ENCODE data around the gene CCDC85B. TPM values are rescaled to one million over a fixed set of nuclear protein-coding genes. Genes with fewer than 3 reads are reported as not detected.

The CCDC85B gene
- polyA plus RNA-seq, 1 donor from 2014 or later: 28.5 TPM

GRCh38 chr11:65854161-65854592, 36.3 kb upstream of the CCDC85B start:
- Histone ChIP-seq H3K79me2 (replicated peaks; ENCODE audit: insufficient read depth, low read length) (peaks cover 38% of the 10 kb centered on the region), H3F3A (ENCODE audit: insufficient read depth, low read length, poor library complexity, severe bottlenecking) (peaks cover 5% of the 10 kb centered on the region), H2AFZ (ENCODE audit: low read depth, low read length) (no peak overlapping the region), H3K9me2 (ENCODE audit: insufficient read depth, low read length) (no peaks in the 10 kb centered on the region), H3K9me3 (ENCODE audit: low read length) (no peaks in the 10 kb centered on the region), H3K4me3 (ENCODE audit: low read length) (no peak overlapping the region), H3K4me2 (ENCODE audit: low read length) (no peak overlapping the region), H3K27me3 (ENCODE audit: insufficient read depth, low read depth, low read length) (no peaks in the 10 kb centered on the region), H3K36me3 (ENCODE audit: insufficient read depth, low read length) (peaks cover 5% of the 10 kb centered on the region), H3K9ac (ENCODE audit: low read length) (no peak overlapping the region), H3K27ac (ENCODE audit: low read length) (no peak overlapping the region), H4K20me1 (ENCODE audit: insufficient read depth) (peaks cover 48% of the 10 kb centered on the region)
- TF ChIP-seq CTCF (IDR thresholded peaks at IDR 0.05; ENCODE audit: poor library complexity, severe bottlenecking) (no peak), POLR2AphosphoS5 (IDR thresholded peaks at IDR 0.05) (peak; percentile 12)

DNA sequence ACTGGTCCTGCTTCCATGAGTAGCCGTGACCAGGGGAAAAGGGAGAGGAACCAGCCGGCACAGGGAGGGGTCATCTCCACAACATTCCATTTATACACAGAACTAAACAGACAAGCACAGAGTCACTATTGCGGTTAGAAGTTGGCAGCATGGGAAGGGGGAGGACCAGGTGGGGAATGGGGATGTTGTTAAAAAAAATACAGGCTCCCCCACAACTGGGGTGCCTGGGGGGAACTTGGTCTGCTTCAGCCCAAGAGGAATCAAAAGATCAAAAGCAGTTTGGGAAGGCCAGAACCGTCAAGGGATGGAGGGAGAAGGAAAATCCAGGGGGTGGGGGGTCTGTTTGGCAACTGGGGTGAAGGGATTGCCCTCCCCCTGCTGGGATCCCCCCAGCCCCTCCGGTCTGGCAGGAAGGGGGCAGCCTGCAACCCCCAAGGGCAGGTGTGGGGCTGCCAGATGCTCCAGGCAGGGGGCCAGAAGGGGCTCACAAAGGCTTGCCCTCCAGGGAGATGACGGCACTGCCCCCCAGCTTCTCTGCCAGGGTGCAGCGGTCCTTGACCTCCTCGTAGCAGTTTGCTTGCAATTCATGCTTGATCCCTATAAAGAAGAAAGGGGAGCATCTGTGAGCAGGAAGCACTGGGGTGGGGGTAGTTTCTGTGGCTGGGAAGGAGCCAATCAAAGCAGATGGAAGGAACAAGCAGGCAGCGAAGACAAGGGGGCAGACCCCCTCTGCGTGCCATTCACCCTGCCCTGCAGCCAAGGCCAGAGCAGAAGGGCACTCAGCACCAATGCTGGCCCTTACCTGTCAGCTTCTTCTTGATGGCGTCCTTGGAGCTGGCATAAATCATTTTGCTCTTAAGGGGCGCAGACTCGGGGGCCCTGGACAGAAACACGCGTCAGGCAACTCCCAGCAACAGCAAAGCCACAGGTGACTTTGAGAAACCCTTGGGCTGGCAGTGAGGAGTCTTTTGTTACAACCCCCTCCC, 35.3 kb upstream of the CCDC85B start:
- peaks cover 38% of the 10 kb centered on the region for H3K79me2 ChIP-seq (replicated peaks; ENCODE audit: insufficient read depth, low read length)
- H3K4me3 ChIP-seq (ENCODE audit: low read length): peak overlapping the region; percentile 100
- H3F3A ChIP-seq (ENCODE audit: insufficient read depth, low read length, poor library complexity, severe bottlenecking): peaks cover 5% of the 10 kb centered on the region
- H2AFZ ChIP-seq (ENCODE audit: low read depth, low read length): no peak overlapping the region
- peaks cover 48% of the 10 kb centered on the region for H4K20me1 ChIP-seq (ENCODE audit: insufficient read depth)
- TF ChIP-seq POLR2AphosphoS5 (IDR thresholded peaks at IDR 0.05) (peak; percentile 1), EZH2 (IDR thresholded peaks at IDR 0.05; ENCODE audit: borderline replicate concordance, insufficient read depth, low read length, poor library complexity, severe bottlenecking) (no peak)
- H3K9me3 ChIP-seq (ENCODE audit: low read length): no peaks in the 10 kb centered on the region
- peak overlapping the region; percentile 90 for H3K4me2 ChIP-seq (ENCODE audit: low read length)
- H3K36me3 ChIP-seq (ENCODE audit: insufficient read depth, low read length): peaks cover 5% of the 10 kb centered on the region
- H3K9ac ChIP-seq (ENCODE audit: low read length): no peak overlapping the region
- H3K27me3 ChIP-seq (ENCODE audit: insufficient read depth, low read depth, low read length): no peaks in the 10 kb centered on the region
- H3K27ac ChIP-seq (ENCODE audit: low read length): no peak overlapping the region
- H3K9me2 ChIP-seq (ENCODE audit: insufficient read depth, low read length): no peaks in the 10 kb centered on the region

GRCh38 chr11:65855927-65856363, 34.5 kb upstream of the CCDC85B start:
- H3K4me2 ChIP-seq (ENCODE audit: low read length): peak overlapping the region; percentile 90
- peaks cover 40% of the 10 kb centered on the region for H3K79me2 ChIP-seq (replicated peaks; ENCODE audit: insufficient read depth, low read length)
- H3K27me3 ChIP-seq (ENCODE audit: insufficient read depth, low read depth, low read length): no peaks in the 10 kb centered on the region
- no peak for TF ChIP-seq SMC3 (conservative IDR thresholded peaks at IDR 0.05; ENCODE audit: poor library complexity)
- H4K20me1 ChIP-seq (ENCODE audit: insufficient read depth): peaks cover 48% of the 10 kb centered on the region
- H3K9me2 ChIP-seq (ENCODE audit: insufficient read depth, low read length): no peaks in the 10 kb centered on the region
- no peaks in the 10 kb centered on the region for H3K9me3 ChIP-seq (ENCODE audit: low read length)
- no peak overlapping the region for H2AFZ ChIP-seq (ENCODE audit: low read depth, low read length)
- H3K4me3 ChIP-seq (ENCODE audit: low read length): peak overlapping the region; percentile 100
- peaks cover 5% of the 10 kb centered on the region for H3K36me3 ChIP-seq (ENCODE audit: insufficient read depth, low read length)
- H3F3A ChIP-seq (ENCODE audit: insufficient read depth, low read length, poor library complexity, severe bottlenecking): peaks cover 5% of the 10 kb centered on the region
- peak overlapping the region; percentile 91 for H3K9ac ChIP-seq (ENCODE audit: low read length)
- H3K27ac ChIP-seq (ENCODE audit: low read length): no peak overlapping the region

All from neural cell (in vitro differentiated cells).